ENCODE results near the gene KRTAP25-1.

DNA sequence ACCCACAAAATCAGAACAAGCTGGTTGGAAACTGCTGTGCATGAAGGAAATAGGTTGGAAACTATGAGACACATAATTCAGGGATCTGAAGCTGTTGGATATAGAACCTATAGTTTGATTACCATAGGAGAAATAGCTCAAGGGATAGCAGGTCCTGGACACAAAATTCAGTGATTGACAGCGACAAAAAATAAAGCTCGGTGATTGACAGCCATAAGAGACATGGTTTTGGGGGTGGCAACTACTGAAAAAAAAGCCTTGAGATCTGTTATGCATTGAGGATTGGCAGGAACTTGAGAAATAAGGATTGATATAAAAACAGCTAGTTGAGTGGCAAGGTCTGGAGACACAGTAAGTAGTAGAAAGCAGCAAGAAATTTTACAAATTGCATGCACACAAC lies at the start of gene KRTAP25-1:
- no peak for TF ChIP-seq POLR2A (IDR thresholded peaks at IDR 0.05)
- TF ChIP-seq, protein P1, sequence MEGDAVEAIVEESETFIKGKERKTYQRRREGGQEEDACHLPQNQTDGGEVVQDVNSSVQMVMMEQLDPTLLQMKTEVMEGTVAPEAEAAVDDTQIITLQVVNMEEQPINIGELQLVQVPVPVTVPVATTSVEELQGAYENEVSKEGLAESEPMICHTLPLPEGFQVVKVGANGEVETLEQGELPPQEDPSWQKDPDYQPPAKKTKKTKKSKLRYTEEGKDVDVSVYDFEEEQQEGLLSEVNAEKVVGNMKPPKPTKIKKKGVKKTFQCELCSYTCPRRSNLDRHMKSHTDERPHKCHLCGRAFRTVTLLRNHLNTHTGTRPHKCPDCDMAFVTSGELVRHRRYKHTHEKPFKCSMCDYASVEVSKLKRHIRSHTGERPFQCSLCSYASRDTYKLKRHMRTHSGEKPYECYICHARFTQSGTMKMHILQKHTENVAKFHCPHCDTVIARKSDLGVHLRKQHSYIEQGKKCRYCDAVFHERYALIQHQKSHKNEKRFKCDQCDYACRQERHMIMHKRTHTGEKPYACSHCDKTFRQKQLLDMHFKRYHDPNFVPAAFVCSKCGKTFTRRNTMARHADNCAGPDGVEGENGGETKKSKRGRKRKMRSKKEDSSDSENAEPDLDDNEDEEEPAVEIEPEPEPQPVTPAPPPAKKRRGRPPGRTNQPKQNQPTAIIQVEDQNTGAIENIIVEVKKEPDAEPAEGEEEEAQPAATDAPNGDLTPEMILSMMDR (IDR thresholded peaks at IDR 0.05): no peak
